ENCODE data around the gene MYBPC2.

MYBPC2 gene

GRCh38 chr19:50507376-50507775 lies 74.7 kb downstream of the MYBPC2 start:
- Histone ChIP-seq H3K9ac (ENCODE audit: low read depth in 1 of 2, low read length in 2 of 2) (no peak overlapping the region), H3K4me1 (ENCODE audit: control insufficient read depth in 2 of 2, insufficient read depth in 2 of 2, low read length in 2 of 2) (peaks cover 5 to 9% of the 10 kb centered on the region in 2 donors), H3K27ac (ENCODE audit: low read depth in 2 of 2, low read length in 2 of 2) (no peak overlapping the region), H3K4me3 (ENCODE audit: low read length in 2 of 2) (no peak overlapping the region), H3K9me3 (ENCODE audit: control insufficient read depth in 2 of 2, low read length in 2 of 2) (no peaks in the 10 kb centered on the region), H3K36me3 (ENCODE audit: control insufficient read depth in 2 of 2, insufficient read depth in 2 of 2, low read length in 2 of 2) (peaks cover 0 to 2% of the 10 kb centered on the region in 2 donors), H3K27me3 (ENCODE audit: control insufficient read depth in 2 of 2, insufficient read depth in 2 of 2, low read length in 2 of 2) (no peaks in the 10 kb centered on the region)

GRCh38 chr19:50508843-50509190 lies 76.1 kb downstream of the MYBPC2 start:
- no peaks in the 10 kb centered on the region for H3K27me3 ChIP-seq (ENCODE audit: control insufficient read depth in 2 of 2, insufficient read depth in 2 of 2, low read length in 2 of 2)
- H3K4me3 ChIP-seq (ENCODE audit: low read length in 2 of 2) = no peak overlapping the region
- no peaks in the 10 kb centered on the region for H3K9me3 ChIP-seq (ENCODE audit: control insufficient read depth in 2 of 2, low read length in 2 of 2)
- H3K4me1 ChIP-seq (ENCODE audit: control insufficient read depth in 2 of 2, insufficient read depth in 2 of 2, low read length in 2 of 2) = peaks cover 5 to 9% of the 10 kb centered on the region in 2 donors
- H3K27ac ChIP-seq (ENCODE audit: low read depth in 2 of 2, low read length in 2 of 2) = no peak overlapping the region
- H3K9ac ChIP-seq (ENCODE audit: low read depth in 1 of 2, low read length in 2 of 2) = no peak overlapping the region
- H3K36me3 ChIP-seq (ENCODE audit: control insufficient read depth in 2 of 2, insufficient read depth in 2 of 2, low read length in 2 of 2) = peaks cover 0 to 2% of the 10 kb centered on the region in 2 donors

- Histone ChIP-seq H3K36me3 (ENCODE audit: control insufficient read depth in 2 of 2, insufficient read depth in 2 of 2, low read length in 2 of 2) (peaks cover 0 to 2% of the 10 kb centered on the region in 2 donors), H3K27me3 (ENCODE audit: control insufficient read depth in 2 of 2, insufficient read depth in 2 of 2, low read length in 2 of 2) (no peaks in the 10 kb centered on the region), H3K4me3 (ENCODE audit: low read length in 2 of 2) (no peak overlapping the region), H3K9me3 (ENCODE audit: control insufficient read depth in 2 of 2, low read length in 2 of 2) (no peaks in the 10 kb centered on the region), H3K4me1 (ENCODE audit: control insufficient read depth in 2 of 2, insufficient read depth in 2 of 2, low read length in 2 of 2) (peaks cover 5 to 9% of the 10 kb centered on the region in 2 donors), H3K27ac (ENCODE audit: low read depth in 2 of 2, low read length in 2 of 2) (no peak overlapping the region), H3K9ac (ENCODE audit: low read depth in 1 of 2, low read length in 2 of 2) (no peak overlapping the region)
Observed at GRCh38 chr19:50509366-50509765, 76.7 kb downstream of the MYBPC2 start.

GRCh38 chr19:50510121-50510670 lies 77.5 kb downstream of the MYBPC2 start:
- Histone ChIP-seq H3K9ac (ENCODE audit: low read depth in 1 of 2, low read length in 2 of 2) (peak overlapping the region; percentile 72 to 82), H3K27me3 (ENCODE audit: control insufficient read depth in 2 of 2, insufficient read depth in 2 of 2, low read length in 2 of 2) (peaks cover 0 to 3% of the 10 kb centered on the region in 2 donors), H3K27ac (ENCODE audit: low read depth in 2 of 2, low read length in 2 of 2) (peak overlapping the region in 1 of 2 donors; percentile 81)

GRCh38 chr19:50510700-50511068 lies 78.0 kb downstream of the MYBPC2 start:
- Histone ChIP-seq H3K27me3 (ENCODE audit: control insufficient read depth in 2 of 2, insufficient read depth in 2 of 2, low read length in 2 of 2) (peaks cover 0 to 3% of the 10 kb centered on the region in 2 donors), H3K36me3 (ENCODE audit: control insufficient read depth in 2 of 2, insufficient read depth in 2 of 2, low read length in 2 of 2) (peaks cover 0 to 2% of the 10 kb centered on the region in 2 donors), H3K4me3 (ENCODE audit: low read length in 2 of 2) (peak overlapping the region; percentile 90), H3K4me1 (ENCODE audit: control insufficient read depth in 2 of 2, insufficient read depth in 2 of 2, low read length in 2 of 2) (peaks cover 5 to 9% of the 10 kb centered on the region in 2 donors), H3K9ac (ENCODE audit: low read depth in 1 of 2, low read length in 2 of 2) (peak overlapping the region; percentile 72 to 82), H3K27ac (ENCODE audit: low read depth in 2 of 2, low read length in 2 of 2) (peak overlapping the region; percentile 36 to 81), H3K9me3 (ENCODE audit: control insufficient read depth in 2 of 2, low read length in 2 of 2) (no peaks in the 10 kb centered on the region)

More at GRCh38 chr19:50510121-50510670, 77.5 kb downstream of the MYBPC2 start:
- H3K9me3 ChIP-seq (ENCODE audit: control insufficient read depth in 2 of 2, low read length in 2 of 2) = no peaks in the 10 kb centered on the region
- peaks cover 0 to 2% of the 10 kb centered on the region in 2 donors for H3K36me3 ChIP-seq (ENCODE audit: control insufficient read depth in 2 of 2, insufficient read depth in 2 of 2, low read length in 2 of 2)
- peaks cover 5 to 9% of the 10 kb centered on the region in 2 donors for H3K4me1 ChIP-seq (ENCODE audit: control insufficient read depth in 2 of 2, insufficient read depth in 2 of 2, low read length in 2 of 2)
- peak overlapping the region; percentile 90 for H3K4me3 ChIP-seq (ENCODE audit: low read length in 2 of 2)

GRCh38 chr19:50511069-50511822 lies 78.6 kb downstream of the MYBPC2 start, which contains the start of gene JOSD2:
JOSD2 (minus strand) TSS chr19:50511191; CDS start chr19:50510431, 760 bp downstream.
- H3K27me3 ChIP-seq (ENCODE audit: control insufficient read depth in 2 of 2, insufficient read depth in 2 of 2, low read length in 2 of 2) = peaks cover 0 to 3% of the 10 kb centered on the region in 2 donors
- H3K36me3 ChIP-seq (ENCODE audit: control insufficient read depth in 2 of 2, insufficient read depth in 2 of 2, low read length in 2 of 2) = peaks cover 0 to 2% of the 10 kb centered on the region in 2 donors
- H3K9ac ChIP-seq (ENCODE audit: low read depth in 1 of 2, low read length in 2 of 2) = peak within 1 kb of the TSS; percentile 72 to 82
- H3K4me3 ChIP-seq (ENCODE audit: low read length in 2 of 2) = peak within 1 kb of the TSS; percentile 90
- peaks cover 5 to 9% of the 10 kb centered on the region in 2 donors for H3K4me1 ChIP-seq (ENCODE audit: control insufficient read depth in 2 of 2, insufficient read depth in 2 of 2, low read length in 2 of 2)
- H3K27ac ChIP-seq (ENCODE audit: low read depth in 2 of 2, low read length in 2 of 2) = peak within 1 kb of the TSS; percentile 70 to 81
- H3K9me3 ChIP-seq (ENCODE audit: control insufficient read depth in 2 of 2, low read length in 2 of 2) = no peaks in the 10 kb centered on the region

GRCh38 chr19:50512112-50512998 lies 79.7 kb downstream of the MYBPC2 start:
- H3K4me3 ChIP-seq (ENCODE audit: low read length in 2 of 2) = no peak overlapping the region
- H3K9me3 ChIP-seq (ENCODE audit: control insufficient read depth in 2 of 2, low read length in 2 of 2) = no peaks in the 10 kb centered on the region
- H3K9ac ChIP-seq (ENCODE audit: low read depth in 1 of 2, low read length in 2 of 2) = no peak overlapping the region
- H3K36me3 ChIP-seq (ENCODE audit: control insufficient read depth in 2 of 2, insufficient read depth in 2 of 2, low read length in 2 of 2) = no peaks in the 10 kb centered on the region
- no peak overlapping the region for H3K27ac ChIP-seq (ENCODE audit: low read depth in 2 of 2, low read length in 2 of 2)
- peaks cover 0 to 3% of the 10 kb centered on the region in 2 donors for H3K27me3 ChIP-seq (ENCODE audit: control insufficient read depth in 2 of 2, insufficient read depth in 2 of 2, low read length in 2 of 2)
- peaks cover 5 to 9% of the 10 kb centered on the region in 2 donors for H3K4me1 ChIP-seq (ENCODE audit: control insufficient read depth in 2 of 2, insufficient read depth in 2 of 2, low read length in 2 of 2)

GRCh38 chr19:50512999-50513745 lies 80.5 kb downstream of the MYBPC2 start:
- Histone ChIP-seq H3K36me3 (ENCODE audit: control insufficient read depth in 2 of 2, insufficient read depth in 2 of 2, low read length in 2 of 2) (no peaks in the 10 kb centered on the region), H3K27ac (ENCODE audit: low read depth in 2 of 2, low read length in 2 of 2) (no peak overlapping the region), H3K27me3 (ENCODE audit: control insufficient read depth in 2 of 2, insufficient read depth in 2 of 2, low read length in 2 of 2) (peaks cover 0 to 3% of the 10 kb centered on the region in 2 donors), H3K4me1 (ENCODE audit: control insufficient read depth in 2 of 2, insufficient read depth in 2 of 2, low read length in 2 of 2) (peaks cover 5 to 9% of the 10 kb centered on the region in 2 donors), H3K4me3 (ENCODE audit: low read length in 2 of 2) (no peak overlapping the region), H3K9ac (ENCODE audit: low read depth in 1 of 2, low read length in 2 of 2) (no peak overlapping the region), H3K9me3 (ENCODE audit: control insufficient read depth in 2 of 2, low read length in 2 of 2) (no peaks in the 10 kb centered on the region)

- Histone ChIP-seq H3K9me3 (ENCODE audit: control insufficient read depth in 2 of 2, low read length in 2 of 2) (no peaks in the 10 kb centered on the region), H3K4me3 (ENCODE audit: low read length in 2 of 2) (no peak within 1 kb of the TSS), H3K4me1 (ENCODE audit: control insufficient read depth in 2 of 2, insufficient read depth in 2 of 2, low read length in 2 of 2) (peaks cover 5 to 9% of the 10 kb centered on the region in 2 donors), H3K27ac (ENCODE audit: low read depth in 2 of 2, low read length in 2 of 2) (no peak within 1 kb of the TSS), H3K9ac (ENCODE audit: low read depth in 1 of 2, low read length in 2 of 2) (no peak within 1 kb of the TSS), H3K27me3 (ENCODE audit: control insufficient read depth in 2 of 2, insufficient read depth in 2 of 2, low read length in 2 of 2) (peaks cover 0 to 3% of the 10 kb centered on the region in 2 donors), H3K36me3 (ENCODE audit: control insufficient read depth in 2 of 2, insufficient read depth in 2 of 2, low read length in 2 of 2) (no peaks in the 10 kb centered on the region)
Observed at GRCh38 chr19:50513746-50514345, 81.2 kb downstream of the MYBPC2 start, which contains the start of gene ASPDH. ASPDH (minus strand) TSS chr19:50513913; CDS start chr19:50513823, 90 bp downstream.

Measured in mucosa of rectum (tissue), 2 donors.